Fibroblast of lung (primary cell): Measurements from ENCODE around the gene NDUFS1. TPM values are rescaled to one million over a fixed set of nuclear protein-coding genes. Genes with fewer than 3 reads are reported as not detected.

ENCODE experiments used
- DNase-seq, 2 donors: peaks; one replicate each; pipeline versions ENCODE4 v3.0.0 to v3.0.0-alpha.2; 2010; ENCODE audit warnings: low read depth in 2 of 2
- H2AFZ ChIP-seq: 2 replicates; pipeline ENCODE4 v1.5.1; 2012; ENCODE audit warnings: low read length, control low read depth, inconsistent platforms
- H3K27ac ChIP-seq: 2 replicates; pipeline ENCODE4 v1.5.1; 2011; ENCODE audit warnings: low read length, control low read depth; ENCODE audit not compliant: insufficient read depth
- H3K27me3 ChIP-seq: 2 replicates; pipeline ENCODE4 v1.5.1; 2011; ENCODE audit warnings: mild to moderate bottlenecking, low read length; ENCODE audit not compliant: control insufficient read depth, insufficient read depth
- H3K36me3 ChIP-seq: 2 replicates; pipeline ENCODE4 v1.5.1; 2011; ENCODE audit warnings: low read length; ENCODE audit not compliant: control insufficient read depth, insufficient read depth
- H3K4me1 ChIP-seq: 2 replicates; pipeline ENCODE4 v1.5.1; 2011; ENCODE audit warnings: low read length; ENCODE audit not compliant: control insufficient read depth, insufficient read depth; ENCODE audit errors: extremely low read depth
- H3K4me2 ChIP-seq: 2 replicates; pipeline ENCODE4 v1.5.1; 2011; ENCODE audit warnings: low read length, control low read depth; ENCODE audit not compliant: insufficient read depth; ENCODE audit errors: extremely low read depth
- H3K4me3 ChIP-seq, 4 experiments: fragments of 200-600 bp in 1 of 4; sonication (generic) in 1 of 4; replicated peaks in 1 of 4; 2 replicates each; pipeline ENCODE4 v1.5.1; 2011 to 2016; ENCODE audit warnings: low read length in 4 of 4, low read depth in 3 of 4, mild to moderate bottlenecking in 3 of 4, control low read depth in 2 of 4, inconsistent platforms in 1 of 4, mixed read lengths in 1 of 4; ENCODE audit not compliant: insufficient read depth in 1 of 4; ENCODE audit errors: control extremely low read depth in 1 of 4
- H3K79me2 ChIP-seq: 2 replicates; pipeline ENCODE4 v1.5.1; 2012; ENCODE audit warnings: mild to moderate bottlenecking, low read length, inconsistent platforms; ENCODE audit not compliant: control insufficient read depth, insufficient read depth
- H3K9ac ChIP-seq: 2 replicates; pipeline ENCODE4 v1.5.1; 2011; ENCODE audit warnings: mild to moderate bottlenecking, low read length, control low read depth; ENCODE audit not compliant: insufficient read depth
- H3K9me3 ChIP-seq: 2 replicates; pipeline ENCODE4 v1.5.1; 2012; ENCODE audit warnings: low read depth, low read length; ENCODE audit not compliant: control insufficient read depth, insufficient read depth
- H4K20me1 ChIP-seq: 2 replicates; pipeline ENCODE4 v1.5.1; 2011; ENCODE audit warnings: low read length; ENCODE audit not compliant: control insufficient read depth, insufficient read depth; ENCODE audit errors: extremely low read depth
- EZH2 ChIP-seq: IDR thresholded peaks from 2 replicates; pipeline ENCODE4 v1.5.1; 2012; ENCODE audit warnings: low read length, control low read depth, mild to moderate bottlenecking; ENCODE audit errors: missing control alignments
- polyA plus RNA-seq, 2 donors: library from polyadenylated mRNA; depleted of rRNA in 1 of 2; stranded (reverse) in 1 of 2; unstranded in 1 of 2; fragments of >200 nt; gene quantifications; 2 replicates each; pipeline ENCODE4 v1.2.1, GENCODE V29; 2011 to 2012; ENCODE audit warnings: missing spikeins in 1 of 2
- total RNA-seq: library from RNA; depleted of rRNA; stranded (reverse); fragments of >200 nt; gene quantifications from 2 replicates; pipeline ENCODE4 v1.2.1, GENCODE V29; 2014
- TF ChIP-seq, protein P1 (sequence below), 2 donors: IDR thresholded peaks in 1 of 2; conservative IDR thresholded peaks in 1 of 2; 1 replicate in 1 of 2; 2 replicates in 1 of 2; pipeline ENCODE4 v1.5.1; 2011 to 2012; ENCODE audit warnings: low read length in 2 of 2, control low read depth in 1 of 2, inconsistent platforms in 1 of 2, low read depth in 1 of 2, mild to moderate bottlenecking in 1 of 2

NDUFS1 gene
- total and polyA plus RNA-seq, 2 donors (not counting 1 experiment from before 2014, with no cell fraction given): 128 to 133 TPM

DNA sequence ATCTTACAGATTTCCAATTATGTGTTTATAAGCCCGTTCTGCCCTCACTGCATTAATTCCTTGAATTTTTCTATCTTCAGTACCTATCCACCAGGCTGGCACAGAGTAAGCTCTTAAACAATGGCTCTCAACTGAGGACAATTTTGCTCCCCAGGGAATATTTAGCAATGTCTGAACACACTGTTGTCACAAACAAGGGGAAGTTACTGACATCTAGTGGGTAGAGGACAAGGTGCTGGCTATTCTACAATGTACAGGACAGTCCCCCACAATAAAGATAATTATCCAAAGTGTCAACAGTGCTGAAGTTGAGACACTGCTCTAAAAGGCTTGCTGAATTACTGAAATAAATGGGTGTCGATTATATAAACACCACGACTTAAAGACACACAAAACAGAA, 5.0 kb downstream of the NDUFS1 start:
- Histone ChIP-seq H3K36me3 (peaks cover 2% of the 10 kb centered on the region), H3K9me3 (no peaks in the 10 kb centered on the region), H2AFZ (no peak overlapping the region), H3K4me3 (no peak overlapping the region), H3K4me1 (no peaks in the 10 kb centered on the region), H4K20me1 (no peaks in the 10 kb centered on the region), H3K27me3 (no peaks in the 10 kb centered on the region), H3K79me2 (peaks cover 72% of the 10 kb centered on the region), H3K9ac (no peak overlapping the region), H3K4me2 (no peak overlapping the region), H3K27ac (no peak overlapping the region)
- TF ChIP-seq, protein P1, sequence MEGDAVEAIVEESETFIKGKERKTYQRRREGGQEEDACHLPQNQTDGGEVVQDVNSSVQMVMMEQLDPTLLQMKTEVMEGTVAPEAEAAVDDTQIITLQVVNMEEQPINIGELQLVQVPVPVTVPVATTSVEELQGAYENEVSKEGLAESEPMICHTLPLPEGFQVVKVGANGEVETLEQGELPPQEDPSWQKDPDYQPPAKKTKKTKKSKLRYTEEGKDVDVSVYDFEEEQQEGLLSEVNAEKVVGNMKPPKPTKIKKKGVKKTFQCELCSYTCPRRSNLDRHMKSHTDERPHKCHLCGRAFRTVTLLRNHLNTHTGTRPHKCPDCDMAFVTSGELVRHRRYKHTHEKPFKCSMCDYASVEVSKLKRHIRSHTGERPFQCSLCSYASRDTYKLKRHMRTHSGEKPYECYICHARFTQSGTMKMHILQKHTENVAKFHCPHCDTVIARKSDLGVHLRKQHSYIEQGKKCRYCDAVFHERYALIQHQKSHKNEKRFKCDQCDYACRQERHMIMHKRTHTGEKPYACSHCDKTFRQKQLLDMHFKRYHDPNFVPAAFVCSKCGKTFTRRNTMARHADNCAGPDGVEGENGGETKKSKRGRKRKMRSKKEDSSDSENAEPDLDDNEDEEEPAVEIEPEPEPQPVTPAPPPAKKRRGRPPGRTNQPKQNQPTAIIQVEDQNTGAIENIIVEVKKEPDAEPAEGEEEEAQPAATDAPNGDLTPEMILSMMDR (conservative IDR thresholded peaks at IDR 0.05 in 1 of 2, IDR thresholded peaks at IDR 0.05 in 1 of 2; ENCODE audit: low read depth in 1 of 2, low read length in 2 of 2): no peak
- TF ChIP-seq EZH2: no peak
- DNase-seq: peak in 1 of 2 donors; percentile 8

DNA sequence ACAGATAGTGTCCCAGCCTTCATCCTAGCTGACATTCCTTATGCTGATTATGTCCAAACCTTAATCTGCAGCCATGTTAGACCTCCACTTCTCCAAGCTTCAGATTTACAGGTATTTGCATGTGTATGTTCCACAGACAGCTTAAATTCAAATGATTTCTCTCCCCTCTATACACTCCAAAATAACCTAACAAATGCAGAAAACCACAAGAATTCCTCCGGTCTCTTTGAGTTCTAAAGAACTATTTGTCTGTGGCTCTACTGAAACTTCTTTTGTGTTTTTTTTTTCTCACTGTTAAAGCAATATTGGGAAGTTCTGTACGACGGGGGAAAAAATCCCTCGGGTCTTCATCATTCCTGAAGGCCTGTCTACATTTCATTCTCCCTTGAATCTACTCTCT, 8.6 kb downstream of the NDUFS1 start:
- Histone ChIP-seq H4K20me1 (no peaks in the 10 kb centered on the region), H3K36me3 (peaks cover 10% of the 10 kb centered on the region), H3K4me3 (no peak overlapping the region), H3K27ac (no peak overlapping the region), H2AFZ (no peak overlapping the region), H3K9me3 (no peaks in the 10 kb centered on the region), H3K4me2 (no peak overlapping the region), H3K27me3 (no peaks in the 10 kb centered on the region), H3K4me1 (no peaks in the 10 kb centered on the region), H3K9ac (no peak overlapping the region), H3K79me2 (peaks cover 38% of the 10 kb centered on the region)
- TF ChIP-seq, protein P1 (conservative IDR thresholded peaks at IDR 0.05 in 1 of 2, IDR thresholded peaks at IDR 0.05 in 1 of 2; ENCODE audit: low read depth in 1 of 2, low read length in 2 of 2): no peak
- TF ChIP-seq EZH2: no peak
- peak in 1 of 2 donors; percentile 7 for DNase-seq

DNA sequence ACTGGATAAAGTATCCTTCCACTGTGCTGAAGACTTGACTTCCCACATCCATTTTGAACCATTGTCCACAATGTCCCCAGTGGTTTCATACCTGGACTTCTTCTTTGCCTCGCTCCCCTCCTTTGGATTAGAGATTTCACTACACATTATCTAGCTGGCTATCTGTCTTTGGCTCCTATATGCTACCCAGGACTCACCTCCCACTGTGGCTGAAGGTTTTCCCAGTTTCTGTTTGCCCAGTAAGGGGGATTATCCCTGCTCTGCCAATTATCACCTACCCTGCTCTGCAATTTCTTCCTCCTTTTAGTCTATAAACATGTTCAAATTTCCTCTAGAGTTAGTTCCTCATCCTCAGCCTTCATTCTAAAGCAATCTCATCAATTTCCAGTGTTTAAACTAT, 9.1 kb downstream of the NDUFS1 start:
- Histone ChIP-seq H3K36me3 (peaks cover 13% of the 10 kb centered on the region), H3K9me3 (no peaks in the 10 kb centered on the region), H4K20me1 (no peaks in the 10 kb centered on the region), H3K27me3 (no peaks in the 10 kb centered on the region), H3K27ac (no peak overlapping the region), H3K79me2 (peaks cover 33% of the 10 kb centered on the region), H2AFZ (no peak overlapping the region), H3K4me3 (no peak overlapping the region), H3K4me2 (no peak overlapping the region), H3K4me1 (no peaks in the 10 kb centered on the region), H3K9ac (no peak overlapping the region)
- TF ChIP-seq, protein P1 (conservative IDR thresholded peaks at IDR 0.05 in 1 of 2, IDR thresholded peaks at IDR 0.05 in 1 of 2; ENCODE audit: low read depth in 1 of 2, low read length in 2 of 2): no peak
- no peak for TF ChIP-seq EZH2
- no peak for DNase-seq
